HG03103 (cell line): Measurements from ENCODE around the gene GRM8.
"Not testable (repeated sequence)": the region's sequence is repeated elsewhere in the genome, so short reads cannot be mapped to it uniquely, and the experiment has no call there.

ENCODE experiments used
- ATAC-seq: cut with Tn5 transposase; IDR thresholded peaks from one replicate; pipeline ENCODE4 v1.9.1; 2021; ENCODE audit warnings: low read depth; ENCODE audit not compliant: unreplicated experiment

GRM8 gene

GRCh38 chr7:126690104-126690503, 562.6 kb downstream of the GRM8 start:
- no peak for ATAC-seq

- no peak for ATAC-seq
Observed at GRCh38 chr7:126689037-126689436, 563.7 kb downstream of the GRM8 start.

- ATAC-seq: no peak
Observed at GRCh38 chr7:126686474-126686873, 566.3 kb downstream of the GRM8 start.

- ATAC-seq: no peak
Observed at GRCh38 chr7:126685596-126685995, 567.1 kb downstream of the GRM8 start.

- ATAC-seq: no peak
Observed at GRCh38 chr7:126685018-126685573, 567.6 kb downstream of the GRM8 start.

- ATAC-seq: no peak
Observed at GRCh38 chr7:126682176-126682575, 570.6 kb downstream of the GRM8 start.

- not testable (repeated sequence) for ATAC-seq
Observed at GRCh38 chr7:126668762-126669161, 584.0 kb downstream of the GRM8 start.

GRCh38 chr7:126668367-126668752, 584.4 kb downstream of the GRM8 start:
- ATAC-seq: no peak

GRCh38 chr7:126667742-126668366, 584.9 kb downstream of the GRM8 start:
- no peak for ATAC-seq

- ATAC-seq: no peak
Observed at GRCh38 chr7:126662856-126663255, 589.9 kb downstream of the GRM8 start.

GRCh38 chr7:126659124-126659523, 593.6 kb downstream of the GRM8 start:
- ATAC-seq: peak; percentile 73

- no peak for ATAC-seq
Observed at GRCh38 chr7:126658684-126659083, 594.1 kb downstream of the GRM8 start.

GRCh38 chr7:126657599-126658358, 595.0 kb downstream of the GRM8 start:
- ATAC-seq: peak; percentile 80

GRCh38 chr7:126657137-126657536, 595.6 kb downstream of the GRM8 start:
- no peak for ATAC-seq

GRCh38 chr7:126656165-126656564, 596.6 kb downstream of the GRM8 start:
- no peak for ATAC-seq

- ATAC-seq: no peak
Observed at GRCh38 chr7:126637538-126637937, 615.2 kb downstream of the GRM8 start.

GRCh38 chr7:126635545-126635944, 617.2 kb downstream of the GRM8 start:
- no peak for ATAC-seq

GRCh38 chr7:126608339-126608776, 644.4 kb downstream of the GRM8 start:
- no peak for ATAC-seq

- no peak for ATAC-seq
Observed at GRCh38 chr7:126606331-126606730, 646.4 kb downstream of the GRM8 start.

- no peak for ATAC-seq
Observed at GRCh38 chr7:126605553-126605952, 647.2 kb downstream of the GRM8 start.

- ATAC-seq: no peak
Observed at GRCh38 chr7:126605056-126605455, 647.7 kb downstream of the GRM8 start.
